Endothelial cell of umbilical vein (primary cell): ENCODE measurements around the gene ZHX3. TPM values are rescaled to one million over a fixed set of nuclear protein-coding genes. Genes with fewer than 3 reads are reported as not detected.

Experiments used
- BruUV-seq: library from RNA; stranded (reverse); fragments of 400-500 nt; replicated peaks from 2 replicates; lab custom pipeline; 2021; lab: Mats Ljungman, UMichigan
- CTCF ChIA-PET: fragments of 300-600, 350-600 bp; sonication (Branson Sonifier 250); formaldehyde crosslinking; loops from one replicate; lab custom pipeline; 2021; ENCODE audit warnings: antibody characterized with exemption, inconsistent platforms; lab: Charles Lee
- POLR2A ChIA-PET: fragments of 300-600, 350-600 bp; sonication (Branson Sonifier 250); formaldehyde crosslinking; loops from one replicate; lab custom pipeline; 2021; ENCODE audit warnings: antibody characterized with exemption, inconsistent platforms; lab: Charles Lee
- DNase-seq: peaks from one replicate; pipeline ENCODE4 v3.0.0-alpha.2; 2011; ENCODE audit warnings: low read depth, low spot score
- FAIRE-seq: peaks from 2 replicates; lab custom pipeline; 2011; peaks lifted over from hg19 to GRCh38; lab: Jason Lieb, UNC
- H2AFZ ChIP-seq: 2 replicates; pipeline ENCODE4 v1.6.0; 2012; ENCODE audit warnings: low read depth, low read length, control low read depth, inconsistent platforms
- H3K27ac ChIP-seq: 2 replicates; pipeline ENCODE4 v1.5.1; 2011; ENCODE audit warnings: low read depth, mild to moderate bottlenecking, control low read depth, low read length, moderate library complexity; ENCODE audit not compliant: insufficient read depth
- H3K27me3 ChIP-seq, 2 experiments: 2 replicates each; pipeline versions ENCODE4 v1.6.0 to v1.6.1; 2011; ENCODE audit warnings: low read length in 2 of 2, mixed read lengths in 1 of 2; ENCODE audit not compliant: control insufficient read depth in 2 of 2, insufficient read depth in 2 of 2
- H3K36me3 ChIP-seq, 2 experiments: 2 replicates in 1 of 2; 3 replicates in 1 of 2; pipeline ENCODE4 v1.5.1; 2011; ENCODE audit warnings: low read length in 2 of 2, mild to moderate bottlenecking in 1 of 2, moderate library complexity in 1 of 2; ENCODE audit not compliant: control insufficient read depth in 2 of 2, insufficient read depth in 2 of 2; ENCODE audit errors: extremely low read depth in 1 of 2
- H3K4me1 ChIP-seq: 3 replicates; pipeline ENCODE4 v1.5.1; 2011; ENCODE audit warnings: mild to moderate bottlenecking, low read length; ENCODE audit not compliant: control insufficient read depth, insufficient read depth; ENCODE audit errors: extremely low read depth
- H3K4me2 ChIP-seq: 2 replicates; pipeline ENCODE4 v1.6.1; 2011; ENCODE audit warnings: low read length, control low read depth, mixed read lengths; ENCODE audit not compliant: insufficient read depth
- H3K4me3 ChIP-seq, 3 experiments: fragments of 200-600 bp in 1 of 3; sonication (generic), shearing (Covaris generic) in 1 of 3; replicated peaks in 1 of 3; 2 replicates each; pipeline ENCODE4 v1.5.1; 2011 to 2016; ENCODE audit warnings: control low read depth in 3 of 3, low read length in 3 of 3, mild to moderate bottlenecking in 2 of 3, inconsistent platforms in 1 of 3, low read depth in 1 of 3, moderate library complexity in 1 of 3; ENCODE audit not compliant: insufficient read depth in 1 of 3
- H3K79me2 ChIP-seq: 2 replicates; pipeline ENCODE4 v1.6.0; 2012; ENCODE audit warnings: low read length, inconsistent platforms; ENCODE audit not compliant: control insufficient read depth, insufficient read depth
- H3K9ac ChIP-seq: replicated peaks from 2 replicates; pipeline ENCODE3; 2011; ENCODE audit warnings: low read length, control low read depth; ENCODE audit not compliant: insufficient read depth; ENCODE audit errors: extremely low read depth
- H3K9me1 ChIP-seq: replicated peaks from 3 replicates; pipeline ENCODE4 v1.6.0; 2011; ENCODE audit warnings: mild to moderate bottlenecking, low read length; ENCODE audit not compliant: control insufficient read depth, insufficient read depth; ENCODE audit errors: extremely low read depth
- H3K9me3 ChIP-seq: replicated peaks from 2 replicates; pipeline ENCODE4 v1.5.1; 2012; ENCODE audit warnings: low read length, inconsistent platforms; ENCODE audit not compliant: control insufficient read depth, insufficient read depth
- H4K20me1 ChIP-seq: replicated peaks from 2 replicates; pipeline ENCODE3; 2011; ENCODE audit warnings: mild to moderate bottlenecking, low read length; ENCODE audit not compliant: control insufficient read depth, insufficient read depth; ENCODE audit errors: extremely low read depth
- CTCF ChIP-seq, 2 donors: IDR thresholded peaks; 1 replicate in 1 of 2; 2 replicates in 1 of 2; pipeline ENCODE4 v1.5.1; 2011; ENCODE audit warnings: low read length in 2 of 2, mild to moderate bottlenecking in 2 of 2, moderate library complexity in 2 of 2, control low read depth in 1 of 2, inconsistent platforms in 1 of 2, low read depth in 1 of 2; ENCODE audit not compliant: insufficient read depth in 1 of 2; ENCODE audit errors: extremely low read depth in 1 of 2
- MYC ChIP-seq: IDR thresholded peaks from one replicate; pipeline ENCODE4 v1.6.1; 2011; ENCODE audit warnings: mild to moderate bottlenecking, low read depth, low read length
- dilution Hi-C: fragments of 300-500 bp; cut with MboI; formaldehyde crosslinking; loops from one replicate; pipeline ENCODE4 v1.15.0; 2019; ENCODE audit warnings: low sequenced_read_pairs; ENCODE audit not compliant: extremely low pct_ligation_motif_present
- intact Hi-C: fragments of 100-400 bp; cut with micrococcal nuclease; formaldehyde crosslinking; loops from one replicate; pipeline ENCODE4 v1.10.0; 2022
- polyA plus RNA-seq, 4 experiments: library from polyadenylated mRNA; depleted of rRNA in 3 of 4; stranded (reverse) in 3 of 4; unstranded in 1 of 4; fragments of >200 nt; gene quantifications; 2 replicates each; pipeline versions ENCODE4 v1.2.1 to v1.2.3, GENCODE V29; 2011 to 2012; ENCODE audit warnings: missing spikeins in 1 of 4
- total RNA-seq: library from RNA; stranded (reverse); gene quantifications from 2 replicates; pipeline ENCODE4 v1.2.3, GENCODE V29; 2021

Gene ZHX3
- total and polyA plus RNA-seq, 2 donors (not counting 3 experiments of a cell fraction or from before 2014, with no cell fraction given): 7.4 to 17.8 TPM

GRCh38 chr20:41176711-41177552 lies 140.6 kb downstream of the ZHX3 start:
- FAIRE-seq: no peak
- CTCF ChIA-PET: interaction anchor here (1.2 to 7.0 kb wide), 6 partner anchors 29 to 234 kb away, joined by 3 to 295 read pairs (median 5); partner anchors contain the start of gene LPIN3

More at GRCh38 chr20:41176711-41177552, 140.6 kb downstream of the ZHX3 start:
- Histone ChIP-seq H3K9ac (no peak overlapping the region), H3K79me2 (no peaks in the 10 kb centered on the region), H2AFZ (no peak overlapping the region), H3K27me3 (no peaks in the 10 kb centered on the region), H3K4me2 (no peak overlapping the region), H3K9me1 (no peaks in the 10 kb centered on the region), H3K27ac (no peak overlapping the region), H3K36me3 (peaks cover 18 to 41% of the 10 kb centered on the region in 2 experiments), H3K4me3 (no peak overlapping the region), H3K4me1 (peaks cover 7% of the 10 kb centered on the region), H4K20me1 (no peaks in the 10 kb centered on the region), H3K9me3 (no peaks in the 10 kb centered on the region)
- POLR2A ChIA-PET: no interaction called here
- TF ChIP-seq MYC (no peak), CTCF (IDR thresholded peaks at IDR 0.05; ENCODE audit: extremely low read depth in 1 of 2, insufficient read depth in 1 of 2, low read depth in 1 of 2, low read length in 2 of 2) (no peak)
- dilution Hi-C loops: no loop called here
- DNase-seq: no peak
- no TSS peak for BruUV-seq
- intact Hi-C loops: loop anchor here (2.0 kb wide), 1 partner anchor 24 kb away; no protein-coding TSS in a partner anchor
